HEK293T (cell line): ENCODE data around the gene XRCC5.

ENCODE experiments used
- CTCF ChIA-PET: fragments of 350-600 bp; formaldehyde crosslinking; extraction: SDS; loops from one replicate; lab custom pipeline; 2021; ENCODE audit warnings: antibody characterized with exemption, inconsistent platforms; lab: Yijun Ruan, JAX
- POLR2A ChIA-PET: fragments of 350-600 bp; formaldehyde crosslinking; extraction: SDS; loops from one replicate; lab custom pipeline; 2020; ENCODE audit warnings: antibody characterized with exemption, inconsistent platforms; lab: Yijun Ruan, JAX
- DNase-seq: peaks from one replicate; pipeline ENCODE4 v3.0.0; 2012; ENCODE audit warnings: mixed read lengths; ENCODE audit errors: extremely low spot score
- ARNT ChIP-seq: fragments of 450-650 bp; IDR thresholded peaks from 2 replicates; pipeline ENCODE4 v1.6.1; 2017; ENCODE audit warnings: mild to moderate bottlenecking
- BHLHE40 ChIP-seq: fragments of 450-650 bp; IDR thresholded peaks from 2 replicates; pipeline ENCODE4 v1.6.1; 2016; ENCODE audit warnings: mild to moderate bottlenecking, moderate library complexity, borderline replicate concordance
- CTBP1 ChIP-seq: fragments of 450-650 bp; IDR thresholded peaks from 2 replicates; pipeline ENCODE4 v1.6.1; 2016; ENCODE audit warnings: borderline replicate concordance
- ELF4 ChIP-seq: fragments of 450-650 bp; IDR thresholded peaks from 2 replicates; pipeline ENCODE4 v1.6.1; 2017; ENCODE audit warnings: antibody characterized with exemption
- FOXA1 ChIP-seq: fragments of 450-650 bp; IDR thresholded peaks from 2 replicates; pipeline ENCODE4 v1.6.1; 2016; ENCODE audit warnings: mild to moderate bottlenecking
- FOXK2 ChIP-seq: fragments of 450-650 bp; IDR thresholded peaks from 2 replicates; pipeline ENCODE4 v1.6.1; 2016; ENCODE audit warnings: mild to moderate bottlenecking
- FOXM1 ChIP-seq: fragments of 450-650 bp; IDR thresholded peaks from 2 replicates; pipeline ENCODE4 v1.6.1; 2017; ENCODE audit warnings: mild to moderate bottlenecking, borderline replicate concordance
- HDGF ChIP-seq: fragments of 450-650 bp; IDR thresholded peaks from 2 replicates; pipeline ENCODE4 v1.6.1; 2017; ENCODE audit warnings: antibody characterized with exemption, borderline replicate concordance
- L3MBTL2 ChIP-seq: fragments of 450-650 bp; conservative IDR thresholded peaks from 2 replicates; pipeline ENCODE4 v1.6.1; 2016; ENCODE audit warnings: mild to moderate bottlenecking
- LEF1 ChIP-seq: fragments of 450-650 bp; IDR thresholded peaks from 2 replicates; pipeline ENCODE4 v1.6.1; 2017; ENCODE audit warnings: mild to moderate bottlenecking, borderline replicate concordance
- NFRKB ChIP-seq: fragments of 450-650 bp; IDR thresholded peaks from 2 replicates; pipeline ENCODE4 v1.6.1; 2016; ENCODE audit warnings: mild to moderate bottlenecking, moderate library complexity
- PKNOX1 ChIP-seq: fragments of 450-650 bp; IDR thresholded peaks from 2 replicates; pipeline ENCODE4 v1.6.1; 2016
- SP1 ChIP-seq: fragments of 450-650 bp; IDR thresholded peaks from 2 replicates; pipeline ENCODE4 v1.6.1; 2017
- SUZ12 ChIP-seq: fragments of 450-650 bp; IDR thresholded peaks from 2 replicates; pipeline ENCODE4 v1.6.1; 2016; ENCODE audit warnings: mild to moderate bottlenecking
- TARDBP ChIP-seq: fragments of 450-650 bp; IDR thresholded peaks from 2 replicates; pipeline ENCODE4 v1.6.1; 2016
- ZNF384 ChIP-seq: fragments of 450-650 bp; IDR thresholded peaks from 2 replicates; pipeline ENCODE4 v1.6.1; 2016

Gene XRCC5

GRCh38 chr2:216179015-216179414 is 69.9 kb downstream of the XRCC5 start:
- ChIA-PET POLR2A (no interaction called here), CTCF (interaction anchor here (0.6 kb wide), 1 partner anchor 1890 kb away, joined by 3 read pairs; the partner anchor contains the start of gene RUFY4)
- DNase-seq = no peak
- TF ChIP-seq LEF1 = no peak
- no peak for TF ChIP-seq CTBP1
- no peak for TF ChIP-seq SP1
- TF ChIP-seq HDGF = no peak
- TF ChIP-seq PKNOX1 = no peak
- TF ChIP-seq BHLHE40 = no peak
- no peak for TF ChIP-seq L3MBTL2
- no peak for TF ChIP-seq FOXM1
- TF ChIP-seq ARNT = no peak
- TF ChIP-seq FOXK2 = no peak
- TF ChIP-seq FOXA1 = no peak

- POLR2A ChIA-PET = no interaction called here
- TF ChIP-seq TARDBP = no peak
- TF ChIP-seq PKNOX1 = no peak
- no peak for TF ChIP-seq CTBP1
- no peak for TF ChIP-seq L3MBTL2
- TF ChIP-seq FOXM1 = no peak
- no peak for TF ChIP-seq FOXK2
- TF ChIP-seq LEF1 = no peak
- TF ChIP-seq SUZ12 = no peak
- no peak for TF ChIP-seq NFRKB
- TF ChIP-seq FOXA1 = no peak
- TF ChIP-seq HDGF = no peak
- TF ChIP-seq ARNT = no peak
- TF ChIP-seq SP1 = no peak
- no peak for TF ChIP-seq BHLHE40
- no peak for TF ChIP-seq ELF4
- CTCF ChIA-PET = no interaction called here
- no peak for DNase-seq
These were observed 72.2 kb downstream of the XRCC5 start for GRCh38 chr2:216181351-216181750.

GRCh38 chr2:216181953-216182461 is 72.9 kb downstream of the XRCC5 start:
- no peak for DNase-seq
- TF ChIP-seq CTBP1 (no peak), FOXA1 (no peak), NFRKB (no peak), SP1 (no peak), ELF4 (no peak), LEF1 (no peak)
- CTCF ChIA-PET = no interaction called here
- POLR2A ChIA-PET = no interaction called here

GRCh38 chr2:216183462-216183861 is 74.3 kb downstream of the XRCC5 start:
- CTCF ChIA-PET = interaction anchor here (0.7 kb wide), 1 partner anchor 69 kb away, joined by 3 read pairs; no protein-coding TSS in a partner anchor
- no peak for TF ChIP-seq LEF1
- no peak for TF ChIP-seq BHLHE40
- no peak for TF ChIP-seq NFRKB
- no peak for TF ChIP-seq SUZ12
- no peak for TF ChIP-seq L3MBTL2
- no peak for DNase-seq
- POLR2A ChIA-PET = no interaction called here

- ChIA-PET CTCF (interaction anchor here (1.1 kb wide), 1 partner anchor 216 kb away, joined by 3 read pairs; no protein-coding TSS in a partner anchor), POLR2A (no interaction called here)
- no peak for DNase-seq
- TF ChIP-seq LEF1 (no peak), TARDBP (no peak)
These were observed 79.4 kb downstream of the XRCC5 start for GRCh38 chr2:216188559-216188850.

GRCh38 chr2:216188956-216189355 is 79.8 kb downstream of the XRCC5 start:
- DNase-seq = no peak
- ChIA-PET CTCF (no interaction called here), POLR2A (no interaction called here)
- no peak for TF ChIP-seq FOXM1
- TF ChIP-seq SUZ12 = no peak
- TF ChIP-seq ZNF384 = no peak
- TF ChIP-seq FOXA1 = no peak
- TF ChIP-seq PKNOX1 = no peak
- no peak for TF ChIP-seq TARDBP

- TF ChIP-seq FOXK2 (no peak), HDGF (no peak), BHLHE40 (no peak), TARDBP (no peak), ARNT (no peak), FOXM1 (no peak), SP1 (no peak), L3MBTL2 (no peak), SUZ12 (no peak), PKNOX1 (no peak), ELF4 (no peak), NFRKB (no peak), CTBP1 (no peak), ZNF384 (no peak), FOXA1 (no peak), LEF1 (no peak)
- ChIA-PET CTCF (no interaction called here), POLR2A (no interaction called here)
- no peak for DNase-seq
These were observed 80.3 kb downstream of the XRCC5 start for GRCh38 chr2:216189410-216189809.
